ENCODE measurements around the gene SLC6A1. TPM values are rescaled to one million over a fixed set of nuclear protein-coding genes. Genes with fewer than 3 reads are reported as not detected.

SLC6A1 gene
- total RNA-seq, 1 experiment from 2014 or later = not detected

DNA sequence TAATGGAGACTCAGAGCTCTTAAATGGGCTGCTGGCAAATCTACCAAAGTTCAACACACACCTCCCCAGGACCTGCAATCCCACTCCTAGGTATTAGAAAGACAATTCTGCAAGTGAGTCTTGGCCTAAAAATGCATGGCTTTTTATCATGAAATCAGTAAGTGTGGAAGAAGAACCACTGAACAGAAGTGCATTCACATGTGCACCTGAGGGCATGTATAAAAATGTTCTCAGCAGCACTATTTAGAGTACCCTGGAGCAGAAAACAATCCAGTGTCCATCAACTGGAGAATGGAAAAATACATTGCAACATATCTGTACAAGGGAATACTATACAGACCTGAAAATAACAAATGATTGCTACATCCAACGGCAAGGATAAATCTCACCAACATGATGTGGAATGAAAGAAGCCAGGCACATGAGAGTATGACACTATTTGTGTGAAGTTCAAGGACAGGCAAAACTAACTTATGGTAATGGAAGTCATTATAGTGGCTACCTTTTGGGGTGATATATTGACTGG, 8.1 kb upstream of the SLC6A1 start:
- Histone ChIP-seq H3K27me3 (replicated peaks; ENCODE audit: control insufficient read depth, insufficient read depth, low read length) (no peaks in the 10 kb centered on the region), H3K9me3 (no peaks in the 10 kb centered on the region), H3K36me3 (ENCODE audit: control insufficient read depth, insufficient read depth, low read length) (no peaks in the 10 kb centered on the region), H3K4me3 (ENCODE audit: low read depth, low read length) (no peak overlapping the region), H3K4me1 (peaks cover 6% of the 10 kb centered on the region; the same call in 1 of the 2 replicates)
- Mint-ChIP-seq H3K36me3 (ENCODE audit: insufficient read depth, unreplicated experiment) (no peaks in the 10 kb centered on the region), H3K9me3 (ENCODE audit: unreplicated experiment) (no peaks in the 10 kb centered on the region), H3K27ac (ENCODE audit: unreplicated experiment) (no peak overlapping the region), H3K4me3 (ENCODE audit: unreplicated experiment) (no peak overlapping the region), H3K27me3 (ENCODE audit: insufficient read depth, unreplicated experiment) (peaks cover 11% of the 10 kb centered on the region), H3K4me1 (ENCODE audit: low read depth, unreplicated experiment) (no peaks in the 10 kb centered on the region)
- no TSS peak for BruUV-seq (replicated peaks)
- POLR2A ChIA-PET = no interaction called here
- DNase-seq = no peak
- intact Hi-C loops (cut with micrococcal nuclease; ENCODE audit: unreplicated experiment) = no loop called here
- CTCF ChIA-PET = no interaction called here
- TF ChIP-seq, protein P1, sequence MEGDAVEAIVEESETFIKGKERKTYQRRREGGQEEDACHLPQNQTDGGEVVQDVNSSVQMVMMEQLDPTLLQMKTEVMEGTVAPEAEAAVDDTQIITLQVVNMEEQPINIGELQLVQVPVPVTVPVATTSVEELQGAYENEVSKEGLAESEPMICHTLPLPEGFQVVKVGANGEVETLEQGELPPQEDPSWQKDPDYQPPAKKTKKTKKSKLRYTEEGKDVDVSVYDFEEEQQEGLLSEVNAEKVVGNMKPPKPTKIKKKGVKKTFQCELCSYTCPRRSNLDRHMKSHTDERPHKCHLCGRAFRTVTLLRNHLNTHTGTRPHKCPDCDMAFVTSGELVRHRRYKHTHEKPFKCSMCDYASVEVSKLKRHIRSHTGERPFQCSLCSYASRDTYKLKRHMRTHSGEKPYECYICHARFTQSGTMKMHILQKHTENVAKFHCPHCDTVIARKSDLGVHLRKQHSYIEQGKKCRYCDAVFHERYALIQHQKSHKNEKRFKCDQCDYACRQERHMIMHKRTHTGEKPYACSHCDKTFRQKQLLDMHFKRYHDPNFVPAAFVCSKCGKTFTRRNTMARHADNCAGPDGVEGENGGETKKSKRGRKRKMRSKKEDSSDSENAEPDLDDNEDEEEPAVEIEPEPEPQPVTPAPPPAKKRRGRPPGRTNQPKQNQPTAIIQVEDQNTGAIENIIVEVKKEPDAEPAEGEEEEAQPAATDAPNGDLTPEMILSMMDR (IDR thresholded peaks at IDR 0.05; ENCODE audit: insufficient read depth in 1 of 2, low read depth in 1 of 2, low read length in 1 of 2, severe bottlenecking in 1 of 2, unreplicated experiment in 1 of 2) = no peak

DNA sequence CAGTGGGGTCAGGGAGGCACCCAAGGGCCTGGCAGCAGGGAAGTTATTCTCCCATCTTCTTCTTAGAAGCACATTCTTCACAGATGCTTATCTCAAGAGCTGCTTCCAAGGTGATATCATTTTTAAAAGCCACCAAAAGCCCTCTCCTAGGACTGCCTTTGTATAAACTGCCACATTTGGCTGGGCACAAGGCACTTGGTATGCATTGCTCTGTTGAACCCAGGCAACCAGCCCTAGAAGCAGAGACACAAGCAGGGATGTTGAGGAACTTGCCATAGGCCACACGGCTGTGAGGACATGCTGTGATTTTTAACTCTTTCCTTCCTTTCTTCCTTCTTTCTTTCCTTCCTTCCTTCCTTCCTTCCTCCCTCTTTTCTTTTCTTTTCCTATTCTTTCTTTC, 7.4 kb upstream of the SLC6A1 start:
- Histone ChIP-seq H3K9me3 (no peaks in the 10 kb centered on the region), H3K4me3 (ENCODE audit: low read depth, low read length) (no peak overlapping the region), H3K36me3 (ENCODE audit: control insufficient read depth, insufficient read depth, low read length) (no peaks in the 10 kb centered on the region), H3K4me1 (peaks cover 6% of the 10 kb centered on the region; the same call in 1 of the 2 replicates), H3K27me3 (replicated peaks; ENCODE audit: control insufficient read depth, insufficient read depth, low read length) (no peaks in the 10 kb centered on the region)
- peaks cover 13% of the 10 kb centered on the region for H3K27me3 Mint-ChIP-seq (ENCODE audit: insufficient read depth, unreplicated experiment)
- no peaks in the 10 kb centered on the region for H3K4me1 Mint-ChIP-seq (ENCODE audit: low read depth, unreplicated experiment)
- no peak overlapping the region for H3K4me3 Mint-ChIP-seq (ENCODE audit: unreplicated experiment)
- ChIA-PET CTCF (no interaction called here), POLR2A (no interaction called here)
- no peaks in the 10 kb centered on the region for H3K36me3 Mint-ChIP-seq (ENCODE audit: insufficient read depth, unreplicated experiment)
- intact Hi-C loops (cut with micrococcal nuclease; ENCODE audit: unreplicated experiment) = no loop called here
- BruUV-seq (replicated peaks) = no TSS peak
- H3K9me3 Mint-ChIP-seq (ENCODE audit: unreplicated experiment) = no peaks in the 10 kb centered on the region
- DNase-seq = no peak
- no peak overlapping the region for H3K27ac Mint-ChIP-seq (ENCODE audit: unreplicated experiment)
- TF ChIP-seq, protein P1 (IDR thresholded peaks at IDR 0.05; ENCODE audit: insufficient read depth in 1 of 2, low read depth in 1 of 2, low read length in 1 of 2, severe bottlenecking in 1 of 2, unreplicated experiment in 1 of 2) = no peak

DNA sequence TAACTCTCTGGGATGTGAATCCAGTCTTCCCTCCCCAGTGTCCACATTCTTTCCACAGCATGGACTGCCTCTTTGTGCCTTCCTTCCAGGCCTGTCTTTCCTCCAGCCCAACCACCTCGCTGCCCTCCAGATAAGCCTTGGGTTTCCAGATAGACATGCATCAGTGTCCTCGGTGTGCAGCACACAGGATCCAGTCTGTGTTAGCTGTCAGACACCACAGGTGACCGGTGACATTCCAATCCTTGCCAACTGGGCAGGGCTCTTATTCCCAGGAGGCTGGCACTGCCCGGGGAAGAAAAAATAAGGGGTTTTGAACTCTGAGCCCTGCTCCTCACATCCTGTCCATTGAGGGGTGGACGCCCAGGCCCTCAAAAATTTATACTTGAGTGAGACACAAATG, 6.0 kb upstream of the SLC6A1 start:
- Mint-ChIP-seq H3K4me1 (ENCODE audit: low read depth, unreplicated experiment) (no peaks in the 10 kb centered on the region), H3K36me3 (ENCODE audit: insufficient read depth, unreplicated experiment) (no peaks in the 10 kb centered on the region), H3K27me3 (ENCODE audit: insufficient read depth, unreplicated experiment) (peaks cover 22% of the 10 kb centered on the region), H3K27ac (ENCODE audit: unreplicated experiment) (no peak overlapping the region), H3K4me3 (ENCODE audit: unreplicated experiment) (no peak overlapping the region), H3K9me3 (ENCODE audit: unreplicated experiment) (no peaks in the 10 kb centered on the region)
- H3K9me3 ChIP-seq = no peaks in the 10 kb centered on the region
- H3K27me3 ChIP-seq (replicated peaks; ENCODE audit: control insufficient read depth, insufficient read depth, low read length) = no peaks in the 10 kb centered on the region
- no TSS peak for BruUV-seq (replicated peaks)
- ChIA-PET POLR2A (no interaction called here), CTCF (no interaction called here)
- peaks cover 6% of the 10 kb centered on the region; the same call in 1 of the 2 replicates for H3K4me1 ChIP-seq
- intact Hi-C loops (cut with micrococcal nuclease; ENCODE audit: unreplicated experiment) = no loop called here
- H3K4me3 ChIP-seq (ENCODE audit: low read depth, low read length) = no peak overlapping the region
- no peaks in the 10 kb centered on the region for H3K36me3 ChIP-seq (ENCODE audit: control insufficient read depth, insufficient read depth, low read length)
- TF ChIP-seq, protein P1 (IDR thresholded peaks at IDR 0.05; ENCODE audit: insufficient read depth in 1 of 2, low read depth in 1 of 2, low read length in 1 of 2, severe bottlenecking in 1 of 2, unreplicated experiment in 1 of 2) = no peak
- DNase-seq = no peak
